K562 (cell line): ENCODE measurements around the gene ZEB2.

ENCODE experiments used
- ARNT ChIP-seq, 2 experiments: fragments of 450-650 bp; IDR thresholded peaks; 2 replicates each; pipeline ENCODE4 v1.6.1; 2016; ENCODE audit warnings: mild to moderate bottlenecking in 1 of 2
- FOS ChIP-seq: IDR thresholded peaks from 3 replicates; pipeline ENCODE4 v1.6.1; 2011; ENCODE audit not compliant: insufficient read length; ENCODE audit errors: extremely low read depth
- FOXA3 ChIP-seq, 2 experiments: fragments of 450-650 bp in 1 of 2; sonication (generic) in 1 of 2; formaldehyde crosslinking; IDR thresholded peaks in 1 of 2; conservative IDR thresholded peaks in 1 of 2; 2 replicates each; pipeline versions ENCODE4 v1.4.0 to v1.8.0; 2020 to 2022; ENCODE audit warnings: mild to moderate bottlenecking in 2 of 2, missing genetic modification reagents in 1 of 2
- KLF1 ChIP-seq: fragments of 450-650 bp; IDR thresholded peaks from 2 replicates; pipeline ENCODE4 v1.6.1; 2016; ENCODE audit warnings: missing genetic modification characterization, missing compliant biosample characterization
- POLR2AphosphoS5 ChIP-seq: IDR thresholded peaks from 2 replicates; pipeline ENCODE4 v1.6.1; 2011; ENCODE audit warnings: mild to moderate bottlenecking, low read depth, low read length, moderate library complexity; ENCODE audit not compliant: control insufficient read depth, insufficient read depth
- RBM34 ChIP-seq: fragments of 200-400 bp; formaldehyde crosslinking; IDR thresholded peaks from 2 replicates; pipeline ENCODE4 v1.6.1; 2018; ENCODE audit warnings: low read length, borderline replicate concordance; ENCODE audit not compliant: insufficient read depth
- RCOR1 ChIP-seq, 2 experiments: IDR thresholded peaks; 2 replicates each; pipeline ENCODE4 v1.6.1; 2012; ENCODE audit warnings: low read depth in 2 of 2, low read length in 2 of 2, borderline replicate concordance in 1 of 2, improper control_type of control experiment in 1 of 2
- ZBED1 ChIP-seq: IDR thresholded peaks from 2 replicates; pipeline ENCODE4 v1.6.1; 2014
- TF ChIP-seq, protein P1 (sequence below), 3 experiments: IDR thresholded peaks in 2 of 3; conservative IDR thresholded peaks in 1 of 3; 2 replicates each; pipeline ENCODE4 v1.5.1; 2011 to 2012; ENCODE audit warnings: low read length in 3 of 3, mild to moderate bottlenecking in 3 of 3, control low read depth in 2 of 3, improper control_type of control experiment in 1 of 3, inconsistent platforms in 1 of 3, low read depth in 1 of 3, mixed read lengths in 1 of 3, moderate library complexity in 1 of 3; ENCODE audit not compliant: insufficient read depth in 2 of 3
- TF ChIP-seq, protein P2 (sequence below), 2 experiments: fragments of 450-650 bp in 1 of 2; sonication (generic) in 1 of 2; formaldehyde crosslinking in 1 of 2; IDR thresholded peaks in 1 of 2; conservative IDR thresholded peaks in 1 of 2; 2 replicates each; pipeline versions ENCODE4 v1.6.1 to v1.8.1; 2016 to 2023; ENCODE audit warnings: mild to moderate bottlenecking in 2 of 2, moderate library complexity in 2 of 2, inconsistent platforms in 1 of 2, missing genetic modification reagents in 1 of 2
- TF ChIP-seq, protein P3 (sequence below): fragments of 250-450 bp; sonication (Bioruptor Pico); IDR thresholded peaks from 2 replicates; pipeline ENCODE4 v1.5.0; 2020; ENCODE audit warnings: mild to moderate bottlenecking

DNA sequence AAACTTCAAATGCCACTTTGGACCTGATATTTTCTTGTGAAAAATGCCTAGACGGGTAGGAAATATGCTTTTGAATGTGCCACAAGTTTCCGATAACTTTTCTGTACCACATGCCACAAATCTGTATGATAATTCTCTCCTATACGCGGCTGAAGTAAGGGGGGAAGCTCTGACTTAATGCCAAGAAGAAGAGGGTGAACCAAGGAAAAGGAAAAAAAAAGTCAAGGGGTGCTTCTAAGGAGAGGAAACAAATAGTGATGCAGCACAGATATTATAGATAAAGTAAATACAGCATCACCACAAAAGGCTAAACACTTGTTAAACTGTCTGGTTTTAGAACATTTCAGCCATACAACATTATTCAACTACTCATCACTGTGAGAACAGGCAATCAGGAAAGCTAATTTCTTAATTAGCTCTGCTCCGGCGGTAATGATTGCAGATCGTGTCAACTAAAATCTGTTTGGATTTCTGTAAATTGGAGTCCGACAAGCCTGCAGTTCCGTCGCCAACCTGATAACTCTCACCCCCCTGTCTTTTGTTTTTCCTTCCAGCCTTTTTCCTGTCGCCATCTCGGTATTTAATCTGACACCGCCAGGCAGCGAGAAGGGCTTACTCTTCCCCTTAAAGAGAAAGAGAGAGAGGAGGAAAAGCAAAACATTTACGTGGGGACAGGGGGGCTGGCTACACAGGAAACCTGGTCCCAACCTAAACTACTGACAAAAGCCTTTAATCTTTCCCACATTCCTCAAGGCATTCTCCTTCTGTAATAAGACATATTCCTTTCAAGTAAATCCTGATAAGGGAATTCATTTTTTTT is 67.5 kb downstream of the ZEB2 start:
- no peak for TF ChIP-seq RCOR1 (IDR thresholded peaks at IDR 0.05; ENCODE audit: borderline replicate concordance in 1 of 2, low read depth in 2 of 2, low read length in 2 of 2)
- no peak for TF ChIP-seq FOXA3 (CRISPR knock-in tag; conservative IDR thresholded peaks at IDR 0.05 in 1 of 2, IDR thresholded peaks at IDR 0.05 in 1 of 2)
- TF ChIP-seq KLF1, result no peak
- TF ChIP-seq, protein P1, sequence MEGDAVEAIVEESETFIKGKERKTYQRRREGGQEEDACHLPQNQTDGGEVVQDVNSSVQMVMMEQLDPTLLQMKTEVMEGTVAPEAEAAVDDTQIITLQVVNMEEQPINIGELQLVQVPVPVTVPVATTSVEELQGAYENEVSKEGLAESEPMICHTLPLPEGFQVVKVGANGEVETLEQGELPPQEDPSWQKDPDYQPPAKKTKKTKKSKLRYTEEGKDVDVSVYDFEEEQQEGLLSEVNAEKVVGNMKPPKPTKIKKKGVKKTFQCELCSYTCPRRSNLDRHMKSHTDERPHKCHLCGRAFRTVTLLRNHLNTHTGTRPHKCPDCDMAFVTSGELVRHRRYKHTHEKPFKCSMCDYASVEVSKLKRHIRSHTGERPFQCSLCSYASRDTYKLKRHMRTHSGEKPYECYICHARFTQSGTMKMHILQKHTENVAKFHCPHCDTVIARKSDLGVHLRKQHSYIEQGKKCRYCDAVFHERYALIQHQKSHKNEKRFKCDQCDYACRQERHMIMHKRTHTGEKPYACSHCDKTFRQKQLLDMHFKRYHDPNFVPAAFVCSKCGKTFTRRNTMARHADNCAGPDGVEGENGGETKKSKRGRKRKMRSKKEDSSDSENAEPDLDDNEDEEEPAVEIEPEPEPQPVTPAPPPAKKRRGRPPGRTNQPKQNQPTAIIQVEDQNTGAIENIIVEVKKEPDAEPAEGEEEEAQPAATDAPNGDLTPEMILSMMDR (IDR thresholded peaks at IDR 0.05 in 2 of 3, conservative IDR thresholded peaks at IDR 0.05 in 1 of 3; ENCODE audit: insufficient read depth in 2 of 3, low read depth in 1 of 3, low read length in 3 of 3), result peak in 2 of 3 experiments; percentile 25 to 29; a peak in 1 of 6 replicates
- TF ChIP-seq, protein P2, sequence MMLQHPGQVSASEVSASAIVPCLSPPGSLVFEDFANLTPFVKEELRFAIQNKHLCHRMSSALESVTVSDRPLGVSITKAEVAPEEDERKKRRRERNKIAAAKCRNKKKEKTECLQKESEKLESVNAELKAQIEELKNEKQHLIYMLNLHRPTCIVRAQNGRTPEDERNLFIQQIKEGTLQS (IDR thresholded peaks at IDR 0.05), result no peak
- TF ChIP-seq, protein P2 (CRISPR knock-in tag; conservative IDR thresholded peaks at IDR 0.05), result no peak
- TF ChIP-seq ARNT (IDR thresholded peaks at IDR 0.05), result no peak
- TF ChIP-seq, protein P3, sequence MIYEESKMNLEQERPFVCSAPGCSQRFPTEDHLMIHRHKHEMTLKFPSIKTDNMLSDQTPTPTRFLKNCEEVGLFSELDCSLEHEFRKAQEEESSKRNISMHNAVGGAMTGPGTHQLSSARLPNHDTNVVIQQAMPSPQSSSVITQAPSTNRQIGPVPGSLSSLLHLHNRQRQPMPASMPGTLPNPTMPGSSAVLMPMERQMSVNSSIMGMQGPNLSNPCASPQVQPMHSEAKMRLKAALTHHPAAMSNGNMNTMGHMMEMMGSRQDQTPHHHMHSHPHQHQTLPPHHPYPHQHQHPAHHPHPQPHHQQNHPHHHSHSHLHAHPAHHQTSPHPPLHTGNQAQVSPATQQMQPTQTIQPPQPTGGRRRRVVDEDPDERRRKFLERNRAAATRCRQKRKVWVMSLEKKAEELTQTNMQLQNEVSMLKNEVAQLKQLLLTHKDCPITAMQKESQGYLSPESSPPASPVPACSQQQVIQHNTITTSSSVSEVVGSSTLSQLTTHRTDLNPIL (CRISPR knock-in tag), result no peak
- no peak for TF ChIP-seq FOS
- TF ChIP-seq POLR2AphosphoS5, result 0 out of 2 replicates have a peak, but pooled peaks have one; percentile 24
- no peak for TF ChIP-seq ZBED1
- TF ChIP-seq RBM34, result no peak
